ENCODE data around the gene TRPT1.

The TRPT1 gene

GRCh38 chr11:64268893-64269539, 43.0 kb upstream of the TRPT1 start:
- Histone ChIP-seq H4K8ac (ENCODE audit: low read depth, low read length) (no peak overlapping the region), H2BK15ac (ENCODE audit: low read length) (peak overlapping the region; percentile 92), H3K4ac (ENCODE audit: low read length) (peak overlapping the region; percentile 84), H3K14ac (ENCODE audit: low read length) (peak overlapping the region; percentile 94), H2AK5ac (ENCODE audit: low read depth, low read length) (peak overlapping the region; percentile 96), H3K4me3 (ENCODE audit: low read length in 2 of 2) (peak overlapping the region; percentile 63 to 86), H3K36me3 (replicated peaks in 1 of 2; ENCODE audit: control insufficient read depth in 2 of 2, insufficient read depth in 2 of 2, low read length in 2 of 2) (peaks cover 15 to 32% of the 10 kb centered on the region in 2 donors), H3K27me3 (ENCODE audit: control insufficient read depth in 3 of 3, insufficient read depth in 3 of 3, low read depth in 1 of 3, low read length in 3 of 3) (no peaks in the 10 kb centered on the region), H3K23ac (ENCODE audit: low read depth, low read length, poor library complexity) (peak overlapping the region; percentile 100), H3K4me2 (ENCODE audit: insufficient read depth, low read length, poor library complexity, severe bottlenecking) (peak overlapping the region; percentile 98), H3K18ac (ENCODE audit: low read length) (peak overlapping the region; percentile 96), H3K4me1 (ENCODE audit: control insufficient read depth in 2 of 2, insufficient read depth in 1 of 2, low read depth in 1 of 2, low read length in 2 of 2) (peaks cover 9 to 19% of the 10 kb centered on the region in 2 donors), H3K9me3 (replicated peaks in 1 of 2; ENCODE audit: control insufficient read depth in 2 of 2, insufficient read depth in 1 of 2, low read depth in 1 of 2, low read length in 2 of 2) (no peaks in the 10 kb centered on the region), H4K91ac (ENCODE audit: low read depth, low read length, poor library complexity) (no peak overlapping the region), H2AFZ (ENCODE audit: low read length) (peak overlapping the region; percentile 94), H2BK12ac (ENCODE audit: low read length) (no peak overlapping the region), H3K79me1 (ENCODE audit: low read depth, low read length) (peaks cover 4% of the 10 kb centered on the region), H2BK120ac (ENCODE audit: low read depth, low read length) (peak overlapping the region; percentile 17), H3K9ac (ENCODE audit: low read depth, low read length, poor library complexity) (peak overlapping the region; percentile 96), H3K27ac (replicated peaks; ENCODE audit: low read length) (peak overlapping the region; percentile 96), H2BK5ac (ENCODE audit: low read length) (peak overlapping the region; percentile 82)
- no CpG with 5 or more reads among the region's 34 CpGs for WGBS, 2 donors (ENCODE audit: extremely low coverage in 2 of 2, insufficient read length in 2 of 2, insufficient replicate concordance in 1 of 2)
- no peak for DNase-seq (ENCODE audit: low spot score)

GRCh38 chr11:64268025-64268892, 42.3 kb upstream of the TRPT1 start:
- Histone ChIP-seq H3K27me3 (ENCODE audit: control insufficient read depth in 3 of 3, insufficient read depth in 3 of 3, low read depth in 1 of 3, low read length in 3 of 3) (no peaks in the 10 kb centered on the region), H3K4ac (ENCODE audit: low read length) (no peak overlapping the region), H3K23ac (ENCODE audit: low read depth, low read length, poor library complexity) (peak overlapping the region; percentile 100), H3K79me1 (ENCODE audit: low read depth, low read length) (peaks cover 3% of the 10 kb centered on the region), H3K14ac (ENCODE audit: low read length) (no peak overlapping the region), H2BK120ac (ENCODE audit: low read depth, low read length) (no peak overlapping the region), H3K18ac (ENCODE audit: low read length) (peak overlapping the region; percentile 3), H3K27ac (replicated peaks; ENCODE audit: low read length) (peak overlapping the region; percentile 96), H3K4me1 (ENCODE audit: control insufficient read depth in 2 of 2, insufficient read depth in 1 of 2, low read depth in 1 of 2, low read length in 2 of 2) (peaks cover 13 to 19% of the 10 kb centered on the region in 2 donors), H2BK5ac (ENCODE audit: low read length) (peak overlapping the region; percentile 48), H3K4me3 (ENCODE audit: low read length in 2 of 2) (peak overlapping the region; percentile 63 to 86), H2AK5ac (ENCODE audit: low read depth, low read length) (peak overlapping the region; percentile 53), H3K9me3 (replicated peaks in 1 of 2; ENCODE audit: control insufficient read depth in 2 of 2, insufficient read depth in 1 of 2, low read depth in 1 of 2, low read length in 2 of 2) (no peaks in the 10 kb centered on the region), H2BK15ac (ENCODE audit: low read length) (no peak overlapping the region), H2AFZ (ENCODE audit: low read length) (no peak overlapping the region), H3K36me3 (replicated peaks in 1 of 2; ENCODE audit: control insufficient read depth in 2 of 2, insufficient read depth in 2 of 2, low read length in 2 of 2) (peaks cover 17 to 38% of the 10 kb centered on the region in 2 donors), H4K8ac (ENCODE audit: low read depth, low read length) (no peak overlapping the region), H4K91ac (ENCODE audit: low read depth, low read length, poor library complexity) (no peak overlapping the region), H3K9ac (ENCODE audit: low read depth, low read length, poor library complexity) (peak overlapping the region; percentile 72), H3K4me2 (ENCODE audit: insufficient read depth, low read length, poor library complexity, severe bottlenecking) (peak overlapping the region; percentile 98), H2BK12ac (ENCODE audit: low read length) (peak overlapping the region; percentile 22)
- DNase-seq (ENCODE audit: low spot score) = no peak
- WGBS, 2 donors (ENCODE audit: extremely low coverage in 2 of 2, insufficient read length in 2 of 2, insufficient replicate concordance in 1 of 2) = no CpG with 5 or more reads among the region's 23 CpGs

- Histone ChIP-seq H3K23ac (ENCODE audit: low read depth, low read length, poor library complexity) (peak overlapping the region; percentile 17), H3K4me1 (ENCODE audit: control insufficient read depth in 2 of 2, insufficient read depth in 1 of 2, low read depth in 1 of 2, low read length in 2 of 2) (peaks cover 13 to 16% of the 10 kb centered on the region in 2 donors), H2BK15ac (ENCODE audit: low read length) (no peak overlapping the region), H2AFZ (ENCODE audit: low read length) (no peak overlapping the region), H3K27ac (replicated peaks; ENCODE audit: low read length) (no peak overlapping the region), H3K4ac (ENCODE audit: low read length) (no peak overlapping the region), H3K4me3 (ENCODE audit: low read length in 2 of 2) (no peak overlapping the region), H3K36me3 (replicated peaks in 1 of 2; ENCODE audit: control insufficient read depth in 2 of 2, insufficient read depth in 2 of 2, low read length in 2 of 2) (peaks cover 23 to 43% of the 10 kb centered on the region in 2 donors), H3K18ac (ENCODE audit: low read length) (no peak overlapping the region), H3K9ac (ENCODE audit: low read depth, low read length, poor library complexity) (no peak overlapping the region), H3K4me2 (ENCODE audit: insufficient read depth, low read length, poor library complexity, severe bottlenecking) (no peak overlapping the region), H2AK5ac (ENCODE audit: low read depth, low read length) (no peak overlapping the region), H2BK5ac (ENCODE audit: low read length) (no peak overlapping the region), H3K79me1 (ENCODE audit: low read depth, low read length) (peaks cover 3% of the 10 kb centered on the region), H2BK120ac (ENCODE audit: low read depth, low read length) (no peak overlapping the region), H3K9me3 (replicated peaks in 1 of 2; ENCODE audit: control insufficient read depth in 2 of 2, insufficient read depth in 1 of 2, low read depth in 1 of 2, low read length in 2 of 2) (no peaks in the 10 kb centered on the region), H2BK12ac (ENCODE audit: low read length) (no peak overlapping the region), H4K91ac (ENCODE audit: low read depth, low read length, poor library complexity) (no peak overlapping the region), H4K8ac (ENCODE audit: low read depth, low read length) (no peak overlapping the region), H3K14ac (ENCODE audit: low read length) (no peak overlapping the region), H3K27me3 (ENCODE audit: control insufficient read depth in 3 of 3, insufficient read depth in 3 of 3, low read depth in 1 of 3, low read length in 3 of 3) (no peaks in the 10 kb centered on the region)
- no CpG with 5 or more reads among the region's 27 CpGs for WGBS, 2 donors (ENCODE audit: extremely low coverage in 2 of 2, insufficient read length in 2 of 2, insufficient replicate concordance in 1 of 2)
- no peak for DNase-seq (ENCODE audit: low spot score)
These were observed 41.4 kb upstream of the TRPT1 start for GRCh38 chr11:64267207-64267945.
